ENCODE measurements around the gene KIF5A.

GRCh38 chr12:57628280-57629191 lies 78.7 kb downstream of the KIF5A start:
- TF ChIP-seq CTCF (IDR thresholded peaks at IDR 0.05; ENCODE audit: low read depth, low read length) (no peak), EZH2phosphoT487 (IDR thresholded peaks at IDR 0.05; ENCODE audit: low read depth) (no peak)

Measured in OCI-LY3 (cell line).